Neural cell (in vitro differentiated cells): Measurements from ENCODE around the gene PRR15L. TPM values are rescaled to one million over a fixed set of nuclear protein-coding genes. Genes with fewer than 3 reads are reported as not detected.

Experiments used
- H2AFZ ChIP-seq: fragments of 200-600, 300-800 bp; sonication (generic), shearing (Covaris generic); 2 replicates; pipeline ENCODE4 v1.6.0; 2014; ENCODE audit warnings: low read depth, mild to moderate bottlenecking, antibody characterized with exemption, low read length, moderate library complexity
- H3F3A ChIP-seq: fragments of 200-600 bp; shearing (Covaris generic); 2 replicates; pipeline ENCODE4 v1.6.1; 2016; ENCODE audit warnings: mild to moderate bottlenecking, moderate library complexity, mixed read lengths, antibody characterized with exemption, low read length; ENCODE audit not compliant: insufficient read depth, poor library complexity, severe bottlenecking
- H3K27ac ChIP-seq: fragments of 200-600, 300-800 bp; sonication (generic), shearing (Covaris generic); 2 replicates; pipeline ENCODE4 v1.5.1; 2014; ENCODE audit warnings: mild to moderate bottlenecking, low read length, moderate library complexity
- H3K27me3 ChIP-seq: fragments of 300-800, 200-600 bp; sonication (generic), shearing (Covaris generic); 2 replicates; pipeline ENCODE4 v1.6.0; 2014; ENCODE audit warnings: mild to moderate bottlenecking, low read depth, low read length, moderate library complexity; ENCODE audit not compliant: insufficient read depth
- H3K36me3 ChIP-seq: fragments of 300-800, 200-600 bp; sonication (generic), shearing (Covaris generic); 2 replicates; pipeline ENCODE4 v1.5.1; 2014; ENCODE audit warnings: mild to moderate bottlenecking, antibody characterized with exemption, low read length, moderate library complexity; ENCODE audit not compliant: insufficient read depth
- H3K4me2 ChIP-seq: fragments of 300-800, 200-600 bp; sonication (generic), shearing (Covaris generic); 2 replicates; pipeline ENCODE4 v1.6.0; 2014; ENCODE audit warnings: mild to moderate bottlenecking, low read length
- H3K4me3 ChIP-seq: fragments of 300-800, 200-600 bp; sonication (generic), shearing (Covaris generic); 2 replicates; pipeline ENCODE4 v1.5.1; 2014; ENCODE audit warnings: mild to moderate bottlenecking, low read length, moderate library complexity
- H3K79me2 ChIP-seq: fragments of 200-600 bp; shearing (Covaris generic); replicated peaks from 2 replicates; pipeline ENCODE4 v1.6.0; 2014; ENCODE audit warnings: mild to moderate bottlenecking, low read length, moderate library complexity; ENCODE audit not compliant: insufficient read depth
- H3K9ac ChIP-seq: fragments of 300-800, 200-600 bp; sonication (generic), shearing (Covaris generic); 2 replicates; pipeline ENCODE4 v1.6.1; 2016; ENCODE audit warnings: mild to moderate bottlenecking, low read length, mixed read lengths
- H3K9me2 ChIP-seq: fragments of 200-600 bp; shearing (Covaris generic); 2 replicates; pipeline ENCODE4 v1.6.1; 2016; ENCODE audit warnings: mild to moderate bottlenecking, low read length, mixed read lengths; ENCODE audit not compliant: insufficient read depth
- H3K9me3 ChIP-seq: fragments of 200-600, 300-800 bp; sonication (generic), shearing (Covaris generic); 2 replicates; pipeline ENCODE4 v1.6.1; 2016; ENCODE audit warnings: mild to moderate bottlenecking, mixed run types, low read length, moderate library complexity, mixed read lengths
- H4K20me1 ChIP-seq: fragments of 200-600 bp; shearing (Covaris generic); 2 replicates; pipeline ENCODE4 v1.6.1; 2016; ENCODE audit warnings: mild to moderate bottlenecking, mixed run types; ENCODE audit not compliant: insufficient read depth
- EP300 ChIP-seq: fragments of 450-650 bp; conservative IDR thresholded peaks from 2 replicates; pipeline ENCODE4 v1.6.1; 2014; ENCODE audit warnings: antibody characterized with exemption, mild to moderate bottlenecking, moderate library complexity; ENCODE audit not compliant: poor library complexity, severe bottlenecking
- EZH2 ChIP-seq: fragments of 200-600, 300-800 bp; shearing (Covaris generic), sonication (generic); IDR thresholded peaks from 2 replicates; pipeline ENCODE4 v1.6.1; 2014; ENCODE audit warnings: antibody characterized with exemption, low read length, borderline replicate concordance, mild to moderate bottlenecking; ENCODE audit not compliant: insufficient read depth, poor library complexity, severe bottlenecking
- MXI1 ChIP-seq: fragments of 450-650 bp; conservative IDR thresholded peaks from 2 replicates; pipeline ENCODE4 v1.6.1; 2014; ENCODE audit warnings: antibody characterized with exemption, mild to moderate bottlenecking; ENCODE audit not compliant: poor library complexity, severe bottlenecking
- POLR2AphosphoS5 ChIP-seq: IDR thresholded peaks from 2 replicates; pipeline ENCODE4 v1.6.1; 2012
- RAD21 ChIP-seq: fragments of 450-650 bp; conservative IDR thresholded peaks from 2 replicates; pipeline ENCODE4 v1.6.1; 2014; ENCODE audit warnings: antibody characterized with exemption, mild to moderate bottlenecking, moderate library complexity
- SMC3 ChIP-seq: fragments of 450-650 bp; conservative IDR thresholded peaks from 2 replicates; pipeline ENCODE4 v1.6.1; 2014; ENCODE audit warnings: antibody characterized with exemption, mild to moderate bottlenecking, moderate library complexity; ENCODE audit not compliant: poor library complexity
- TAF1 ChIP-seq: IDR thresholded peaks from 2 replicates; pipeline ENCODE4 v1.6.1; 2012; ENCODE audit warnings: low read depth
- polyA plus RNA-seq: library from polyadenylated mRNA; depleted of rRNA; stranded (reverse); fragments of >200 nt; gene quantifications from 2 replicates; pipeline ENCODE4 v1.2.3, GENCODE V29; 2014
- TF ChIP-seq, protein P1 (sequence below): IDR thresholded peaks from 2 replicates; pipeline ENCODE4 v1.6.1; 2012; ENCODE audit warnings: borderline replicate concordance
- TF ChIP-seq, protein P2 (sequence below): fragments of 450-650 bp; IDR thresholded peaks from 2 replicates; pipeline ENCODE4 v1.5.1; 2014; ENCODE audit warnings: antibody characterized with exemption, mild to moderate bottlenecking, moderate library complexity; ENCODE audit not compliant: poor library complexity, severe bottlenecking

The PRR15L gene
- polyA plus RNA-seq, 1 donor from 2014 or later = not detected

DNA sequence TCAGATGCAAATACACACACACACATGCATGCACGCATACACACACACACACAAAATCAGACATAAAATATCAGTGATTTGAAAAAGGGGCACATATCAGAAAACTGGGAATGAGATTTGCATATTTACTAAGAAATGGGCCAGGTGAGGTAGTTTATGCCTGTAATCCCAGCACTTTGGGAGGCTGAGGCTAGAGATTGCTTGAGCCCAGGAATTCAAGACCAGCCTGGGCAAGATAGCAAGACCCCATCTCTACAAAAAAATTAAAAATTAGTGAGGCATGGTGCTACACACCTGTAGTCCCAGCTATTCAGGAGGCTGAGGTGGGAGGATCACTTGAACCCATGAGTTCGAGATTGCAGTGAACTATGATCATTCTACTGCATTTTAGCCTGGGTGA, 38.7 kb downstream of the PRR15L start:
- no peaks in the 10 kb centered on the region for H3K79me2 ChIP-seq
- H3K9ac ChIP-seq = no peak overlapping the region
- no peak overlapping the region for H2AFZ ChIP-seq
- H4K20me1 ChIP-seq = no peaks in the 10 kb centered on the region
- TF ChIP-seq SMC3 (no peak), MXI1 (no peak), POLR2AphosphoS5 (no peak), EZH2 (no peak), RAD21 (no peak), EP300 (no peak), TAF1 (no peak)
- TF ChIP-seq, protein P1, sequence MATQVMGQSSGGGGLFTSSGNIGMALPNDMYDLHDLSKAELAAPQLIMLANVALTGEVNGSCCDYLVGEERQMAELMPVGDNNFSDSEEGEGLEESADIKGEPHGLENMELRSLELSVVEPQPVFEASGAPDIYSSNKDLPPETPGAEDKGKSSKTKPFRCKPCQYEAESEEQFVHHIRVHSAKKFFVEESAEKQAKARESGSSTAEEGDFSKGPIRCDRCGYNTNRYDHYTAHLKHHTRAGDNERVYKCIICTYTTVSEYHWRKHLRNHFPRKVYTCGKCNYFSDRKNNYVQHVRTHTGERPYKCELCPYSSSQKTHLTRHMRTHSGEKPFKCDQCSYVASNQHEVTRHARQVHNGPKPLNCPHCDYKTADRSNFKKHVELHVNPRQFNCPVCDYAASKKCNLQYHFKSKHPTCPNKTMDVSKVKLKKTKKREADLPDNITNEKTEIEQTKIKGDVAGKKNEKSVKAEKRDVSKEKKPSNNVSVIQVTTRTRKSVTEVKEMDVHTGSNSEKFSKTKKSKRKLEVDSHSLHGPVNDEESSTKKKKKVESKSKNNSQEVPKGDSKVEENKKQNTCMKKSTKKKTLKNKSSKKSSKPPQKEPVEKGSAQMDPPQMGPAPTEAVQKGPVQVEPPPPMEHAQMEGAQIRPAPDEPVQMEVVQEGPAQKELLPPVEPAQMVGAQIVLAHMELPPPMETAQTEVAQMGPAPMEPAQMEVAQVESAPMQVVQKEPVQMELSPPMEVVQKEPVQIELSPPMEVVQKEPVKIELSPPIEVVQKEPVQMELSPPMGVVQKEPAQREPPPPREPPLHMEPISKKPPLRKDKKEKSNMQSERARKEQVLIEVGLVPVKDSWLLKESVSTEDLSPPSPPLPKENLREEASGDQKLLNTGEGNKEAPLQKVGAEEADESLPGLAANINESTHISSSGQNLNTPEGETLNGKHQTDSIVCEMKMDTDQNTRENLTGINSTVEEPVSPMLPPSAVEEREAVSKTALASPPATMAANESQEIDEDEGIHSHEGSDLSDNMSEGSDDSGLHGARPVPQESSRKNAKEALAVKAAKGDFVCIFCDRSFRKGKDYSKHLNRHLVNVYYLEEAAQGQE = no peak
- TF ChIP-seq, protein P2, sequence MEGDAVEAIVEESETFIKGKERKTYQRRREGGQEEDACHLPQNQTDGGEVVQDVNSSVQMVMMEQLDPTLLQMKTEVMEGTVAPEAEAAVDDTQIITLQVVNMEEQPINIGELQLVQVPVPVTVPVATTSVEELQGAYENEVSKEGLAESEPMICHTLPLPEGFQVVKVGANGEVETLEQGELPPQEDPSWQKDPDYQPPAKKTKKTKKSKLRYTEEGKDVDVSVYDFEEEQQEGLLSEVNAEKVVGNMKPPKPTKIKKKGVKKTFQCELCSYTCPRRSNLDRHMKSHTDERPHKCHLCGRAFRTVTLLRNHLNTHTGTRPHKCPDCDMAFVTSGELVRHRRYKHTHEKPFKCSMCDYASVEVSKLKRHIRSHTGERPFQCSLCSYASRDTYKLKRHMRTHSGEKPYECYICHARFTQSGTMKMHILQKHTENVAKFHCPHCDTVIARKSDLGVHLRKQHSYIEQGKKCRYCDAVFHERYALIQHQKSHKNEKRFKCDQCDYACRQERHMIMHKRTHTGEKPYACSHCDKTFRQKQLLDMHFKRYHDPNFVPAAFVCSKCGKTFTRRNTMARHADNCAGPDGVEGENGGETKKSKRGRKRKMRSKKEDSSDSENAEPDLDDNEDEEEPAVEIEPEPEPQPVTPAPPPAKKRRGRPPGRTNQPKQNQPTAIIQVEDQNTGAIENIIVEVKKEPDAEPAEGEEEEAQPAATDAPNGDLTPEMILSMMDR = no peak
- no peaks in the 10 kb centered on the region for H3K9me3 ChIP-seq
- H3K27me3 ChIP-seq = no peaks in the 10 kb centered on the region
- no peak overlapping the region for H3K4me3 ChIP-seq
- no peaks in the 10 kb centered on the region for H3K36me3 ChIP-seq
- no peak overlapping the region for H3K4me2 ChIP-seq
- H3K9me2 ChIP-seq = no peaks in the 10 kb centered on the region
- no peaks in the 10 kb centered on the region for H3F3A ChIP-seq
- H3K27ac ChIP-seq = no peak overlapping the region

GRCh38 chr17:47918006-47918405, 39.7 kb downstream of the PRR15L start:
- Histone ChIP-seq H3F3A (no peaks in the 10 kb centered on the region), H3K9ac (no peak overlapping the region), H4K20me1 (no peaks in the 10 kb centered on the region), H3K9me2 (no peaks in the 10 kb centered on the region), H3K36me3 (no peaks in the 10 kb centered on the region), H3K9me3 (no peaks in the 10 kb centered on the region), H2AFZ (no peak overlapping the region), H3K27ac (no peak overlapping the region), H3K4me3 (no peak overlapping the region), H3K27me3 (no peaks in the 10 kb centered on the region), H3K79me2 (no peaks in the 10 kb centered on the region), H3K4me2 (no peak overlapping the region)
- TF ChIP-seq TAF1 = no peak
- no peak for TF ChIP-seq SMC3
- TF ChIP-seq EZH2 = no peak
- TF ChIP-seq, protein P2 = no peak
- TF ChIP-seq RAD21 = no peak
- TF ChIP-seq, protein P1 = no peak
- TF ChIP-seq POLR2AphosphoS5 = no peak
- no peak for TF ChIP-seq EP300
- TF ChIP-seq MXI1 = no peak
